GM10847 (cell line): ENCODE measurements around the gene GDF15.

Source experiments
- POLR2A ChIP-seq: IDR thresholded peaks from 2 replicates; pipeline ENCODE4 v1.6.1; 2011; ENCODE audit not compliant: insufficient read length; ENCODE audit errors: extremely low read depth

The GDF15 gene

GRCh38 chr19:18385675-18386542, at the start of gene GDF15:
Gene GDF15 (plus strand): TSS chr19:18386158. CDS start chr19:18386190, 32 bp downstream.
- TF ChIP-seq POLR2A: peak; percentile 17

GRCh38 chr19:18338541-18338940, 47.4 kb upstream of the GDF15 start:
- TF ChIP-seq POLR2A: no peak

GRCh38 chr19:18339723-18340122, 46.2 kb upstream of the GDF15 start:
- TF ChIP-seq POLR2A: no peak

- TF ChIP-seq POLR2A: peak; percentile 57
These were observed 45.6 kb upstream of the GDF15 start, which contains the start of gene PGPEP1 for GRCh38 chr19:18340190-18340989. Gene PGPEP1 (plus strand): TSS chr19:18340598. CDS start chr19:18340682, 84 bp downstream.

- TF ChIP-seq POLR2A: no peak
These were observed 44.7 kb upstream of the GDF15 start for GRCh38 chr19:18340990-18341868.

GRCh38 chr19:18342090-18342632, 43.8 kb upstream of the GDF15 start:
- no peak for TF ChIP-seq POLR2A

- no peak for TF ChIP-seq POLR2A
These were observed 41.4 kb upstream of the GDF15 start for GRCh38 chr19:18344582-18344950.

- TF ChIP-seq POLR2A: no peak
These were observed 40.7 kb upstream of the GDF15 start for GRCh38 chr19:18345296-18345695.

- TF ChIP-seq POLR2A: no peak
These were observed 39.9 kb upstream of the GDF15 start for GRCh38 chr19:18346091-18346490.

GRCh38 chr19:18348171-18348570, 37.8 kb upstream of the GDF15 start:
- TF ChIP-seq POLR2A: no peak

- no peak for TF ChIP-seq POLR2A
These were observed 36.3 kb upstream of the GDF15 start for GRCh38 chr19:18349524-18350128.

- no peak for TF ChIP-seq POLR2A
These were observed 35.5 kb upstream of the GDF15 start for GRCh38 chr19:18350490-18350889.

GRCh38 chr19:18351544-18351943, 34.4 kb upstream of the GDF15 start:
- TF ChIP-seq POLR2A: no peak

- no peak for TF ChIP-seq POLR2A
These were observed 32.5 kb upstream of the GDF15 start for GRCh38 chr19:18353378-18354005.
